ENCODE data around the gene TCHH. TPM values are rescaled to one million over a fixed set of nuclear protein-coding genes. Genes with fewer than 3 reads are reported as not detected.

TCHH gene
- total and polyA plus RNA-seq, 2 donors (not counting 3 experiments of a cell fraction or from before 2014, with no cell fraction given): not detected

DNA sequence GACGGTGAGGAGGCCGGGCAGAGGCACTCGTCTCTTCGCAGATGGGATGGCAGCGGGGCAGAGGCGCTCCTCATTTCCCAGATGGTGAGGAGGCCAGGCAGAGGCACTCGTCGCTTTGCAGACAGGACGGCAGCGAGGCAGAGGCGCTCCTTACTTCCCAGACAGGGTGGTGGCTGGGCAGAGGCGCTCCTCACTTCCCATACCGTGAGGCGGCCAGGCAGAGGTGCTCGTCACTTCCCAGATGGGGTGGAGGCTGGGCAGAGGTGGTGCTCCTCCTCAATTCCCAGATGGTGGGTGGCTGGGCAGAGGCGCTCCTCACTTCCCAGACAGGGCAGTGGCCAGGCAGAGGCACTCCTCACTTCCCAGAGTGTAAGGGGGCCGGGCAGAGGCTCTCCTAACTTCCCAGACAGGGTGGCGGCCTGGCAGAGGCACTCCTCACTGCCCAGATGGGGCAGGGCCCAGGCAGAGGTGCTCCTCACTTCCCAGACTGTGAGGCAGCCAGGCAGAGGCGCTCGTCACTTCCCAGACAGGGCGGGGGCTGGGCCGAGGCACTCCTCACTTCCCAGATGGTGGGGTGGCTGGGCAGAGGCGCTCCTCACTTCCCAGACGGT is 36.3 kb downstream of the TCHH start:
- DNase-seq (ENCODE audit: low read depth, low spot score) (no peak), FAIRE-seq (no peak)
- Histone ChIP-seq H3K9me3 (replicated peaks; ENCODE audit: control insufficient read depth, insufficient read depth, low read length) (no peaks in the 10 kb centered on the region), H3K4me3 (replicated peaks in 1 of 3; ENCODE audit: insufficient read depth in 1 of 3, low read depth in 1 of 3, low read length in 3 of 3) (no peak overlapping the region), H2AFZ (ENCODE audit: low read depth, low read length) (no peak overlapping the region), H3K79me2 (ENCODE audit: control insufficient read depth, insufficient read depth, low read length) (no peaks in the 10 kb centered on the region), H3K36me3 (ENCODE audit: control insufficient read depth in 2 of 2, extremely low read depth in 1 of 2, insufficient read depth in 2 of 2, low read length in 2 of 2) (no peaks in the 10 kb centered on the region), H3K27me3 (ENCODE audit: control insufficient read depth in 2 of 2, insufficient read depth in 2 of 2, low read length in 2 of 2) (peaks cover 2% of the 10 kb centered on the region in 2 experiments), H3K4me2 (ENCODE audit: insufficient read depth, low read length) (no peak overlapping the region), H3K4me1 (ENCODE audit: control insufficient read depth, extremely low read depth, insufficient read depth, low read length) (no peaks in the 10 kb centered on the region), H4K20me1 (replicated peaks; ENCODE audit: control insufficient read depth, extremely low read depth, insufficient read depth, low read length) (no peaks in the 10 kb centered on the region), H3K9me1 (replicated peaks; ENCODE audit: control insufficient read depth, extremely low read depth, insufficient read depth, low read length) (no peaks in the 10 kb centered on the region), H3K27ac (ENCODE audit: insufficient read depth, low read depth, low read length) (no peak overlapping the region), H3K9ac (replicated peaks; ENCODE audit: extremely low read depth, insufficient read depth, low read length) (no peak overlapping the region)
- intact Hi-C loops (cut with micrococcal nuclease) (no loop called here), dilution Hi-C loops (cut with MboI; ENCODE audit: extremely low pct_ligation_motif_present, low sequenced_read_pairs) (no loop called here)
- POLR2A ChIA-PET: no interaction called here
- BruUV-seq (replicated peaks): no TSS peak
- TF ChIP-seq, protein P1, sequence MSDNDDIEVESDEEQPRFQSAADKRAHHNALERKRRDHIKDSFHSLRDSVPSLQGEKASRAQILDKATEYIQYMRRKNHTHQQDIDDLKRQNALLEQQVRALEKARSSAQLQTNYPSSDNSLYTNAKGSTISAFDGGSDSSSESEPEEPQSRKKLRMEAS (IDR thresholded peaks at IDR 0.05; ENCODE audit: insufficient read depth, insufficient read length): no peak
- TF ChIP-seq JUN (IDR thresholded peaks at IDR 0.05; ENCODE audit: borderline replicate concordance, insufficient read depth, insufficient read length, low read depth) (no peak), EZH2 (IDR thresholded peaks at IDR 0.05; ENCODE audit: borderline replicate concordance, low read depth, low read length, severe bottlenecking) (no peak), FOS (IDR thresholded peaks at IDR 0.05; ENCODE audit: borderline replicate concordance, insufficient read depth, low read length) (no peak), GATA2 (IDR thresholded peaks at IDR 0.05; ENCODE audit: insufficient read depth, insufficient read length, low read depth, low read length) (no peak), MYC (IDR thresholded peaks at IDR 0.05; ENCODE audit: low read depth, low read length) (no peak), POLR2A (IDR thresholded peaks at IDR 0.05; ENCODE audit: low read depth, low read length) (no peak), POLR2AphosphoS5 (IDR thresholded peaks at IDR 0.05; ENCODE audit: insufficient read depth, low read depth, low read length) (no peak)
- TF ChIP-seq, protein P2, sequence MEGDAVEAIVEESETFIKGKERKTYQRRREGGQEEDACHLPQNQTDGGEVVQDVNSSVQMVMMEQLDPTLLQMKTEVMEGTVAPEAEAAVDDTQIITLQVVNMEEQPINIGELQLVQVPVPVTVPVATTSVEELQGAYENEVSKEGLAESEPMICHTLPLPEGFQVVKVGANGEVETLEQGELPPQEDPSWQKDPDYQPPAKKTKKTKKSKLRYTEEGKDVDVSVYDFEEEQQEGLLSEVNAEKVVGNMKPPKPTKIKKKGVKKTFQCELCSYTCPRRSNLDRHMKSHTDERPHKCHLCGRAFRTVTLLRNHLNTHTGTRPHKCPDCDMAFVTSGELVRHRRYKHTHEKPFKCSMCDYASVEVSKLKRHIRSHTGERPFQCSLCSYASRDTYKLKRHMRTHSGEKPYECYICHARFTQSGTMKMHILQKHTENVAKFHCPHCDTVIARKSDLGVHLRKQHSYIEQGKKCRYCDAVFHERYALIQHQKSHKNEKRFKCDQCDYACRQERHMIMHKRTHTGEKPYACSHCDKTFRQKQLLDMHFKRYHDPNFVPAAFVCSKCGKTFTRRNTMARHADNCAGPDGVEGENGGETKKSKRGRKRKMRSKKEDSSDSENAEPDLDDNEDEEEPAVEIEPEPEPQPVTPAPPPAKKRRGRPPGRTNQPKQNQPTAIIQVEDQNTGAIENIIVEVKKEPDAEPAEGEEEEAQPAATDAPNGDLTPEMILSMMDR (IDR thresholded peaks at IDR 0.05; ENCODE audit: extremely low read depth in 1 of 2, insufficient read depth in 1 of 2, low read depth in 1 of 2, low read length in 2 of 2): no peak
- CTCF ChIA-PET: no interaction called here
